B cell (primary cell): ENCODE results near the gene LPCAT3. TPM values are rescaled to one million over a fixed set of nuclear protein-coding genes. Genes with fewer than 3 reads are reported as not detected.
A peak's percentile ranks its signal among the peaks of the same experiment; 100 is the strongest.

ENCODE experiments used
- ATAC-seq: fragments of 200-7000 bp; cut with Tn5 transposase; one replicate; pipeline ENCODE4 v1.10.0; 2021; ENCODE audit warnings: low read depth, mild to moderate bottlenecking, moderate number of reproducible peaks, moderate library complexity
- CTCF ChIA-PET: fragments of 350-600 bp; sonication (Branson Sonifier 250); formaldehyde crosslinking; loops from one replicate; lab custom pipeline; 2021; ENCODE audit warnings: antibody characterized with exemption, inconsistent platforms; lab: Charles Lee
- POLR2A ChIA-PET: fragments of 350-600 bp; sonication (Branson Sonifier 250); formaldehyde crosslinking; loops from one replicate; lab custom pipeline; 2021; ENCODE audit warnings: antibody characterized with exemption; lab: Charles Lee
- DNase-seq: peaks from one replicate; pipeline ENCODE4 v3.0.0; 2013
- H2AFZ ChIP-seq: 2 replicates; pipeline ENCODE4 v1.6.1; 2012; ENCODE audit warnings: mild to moderate bottlenecking, low read depth, low read length; ENCODE audit not compliant: insufficient read depth, poor library complexity, severe bottlenecking
- H3K27ac ChIP-seq, 2 donors: 1 replicate in 1 of 2; 2 replicates in 1 of 2; pipeline ENCODE4 v1.5.1; 2012 to 2013; ENCODE audit warnings: low read length in 2 of 2, mild to moderate bottlenecking in 2 of 2, moderate library complexity in 1 of 2
- H3K27me3 ChIP-seq, 4 experiments: fragments of 200-600 bp in 1 of 4; sonication (generic) in 1 of 4; replicated peaks in 1 of 4; 1 replicate in 2 of 4; 2 replicates in 2 of 4; pipeline versions ENCODE4 v1.6.1 to v1.7.0; 2013 to 2016; ENCODE audit warnings: low read length in 3 of 4, mild to moderate bottlenecking in 2 of 4, mixed read lengths in 1 of 4, moderate library complexity in 1 of 4; ENCODE audit not compliant: insufficient read depth in 4 of 4, control insufficient read depth in 3 of 4; ENCODE audit errors: control extremely low read depth in 1 of 4
- H3K36me3 ChIP-seq, 2 experiments: replicated peaks in 1 of 2; 1 replicate in 1 of 2; 2 replicates in 1 of 2; pipeline versions ENCODE4 v1.6.1 to v1.7.1; 2013; ENCODE audit warnings: low read length in 1 of 2; ENCODE audit not compliant: insufficient read depth in 2 of 2, control insufficient read depth in 1 of 2; ENCODE audit errors: control extremely low read depth in 1 of 2, extremely low read depth in 1 of 2
- H3K4me1 ChIP-seq, 2 donors: fragments of 200-600 bp in 1 of 2; sonication (generic) in 1 of 2; 1 replicate in 1 of 2; 2 replicates in 1 of 2; pipeline versions ENCODE4 v1.5.1 to v1.6.1; 2013 to 2017; ENCODE audit warnings: low read length in 2 of 2; ENCODE audit not compliant: control insufficient read depth in 2 of 2, insufficient read depth in 2 of 2
- H3K4me2 ChIP-seq: replicated peaks from 2 replicates; pipeline ENCODE3; 2012; ENCODE audit warnings: mild to moderate bottlenecking, low read depth, low read length; ENCODE audit not compliant: poor library complexity, severe bottlenecking
- H3K4me3 ChIP-seq, 5 experiments: fragments of 200-600 bp in 1 of 5; sonication (generic) in 1 of 5; 1 replicate in 3 of 5; 2 replicates in 2 of 5; pipeline versions ENCODE4 v1.5.1 to v1.7.0; 2011 to 2016; ENCODE audit warnings: low read length in 4 of 5, mild to moderate bottlenecking in 4 of 5, low read depth in 2 of 5, control low read depth in 1 of 5, moderate library complexity in 1 of 5; ENCODE audit not compliant: insufficient read depth in 1 of 5; ENCODE audit errors: control extremely low read depth in 1 of 5, extremely low read depth in 1 of 5
- H3K79me2 ChIP-seq: fragments of 200-600 bp; sonication (generic); one replicate; pipeline ENCODE4 v1.6.0; 2016; ENCODE audit warnings: low read length; ENCODE audit not compliant: control insufficient read depth, insufficient read depth
- H3K9ac ChIP-seq: fragments of 200-600 bp; sonication (generic); 2 replicates; pipeline ENCODE4 v1.6.1; 2017; ENCODE audit warnings: mild to moderate bottlenecking, low read length, moderate library complexity
- H3K9me3 ChIP-seq, 3 donors: one replicate each; pipeline versions ENCODE4 v1.6.1 to v1.7.1; 2013; ENCODE audit warnings: low read length in 2 of 3; ENCODE audit not compliant: control insufficient read depth in 2 of 3, insufficient read depth in 1 of 3; ENCODE audit errors: control extremely low read depth in 1 of 3
- H4K20me1 ChIP-seq: 2 replicates; pipeline ENCODE4 v1.6.0; 2012; ENCODE audit warnings: mild to moderate bottlenecking, low read length; ENCODE audit not compliant: insufficient read depth, control insufficient read depth, poor library complexity, severe bottlenecking
- H3K27ac Mint-ChIP-seq: one replicate; pipeline ENCODE4 v1.8.0; 2021; ENCODE audit warnings: mixed read lengths
- H3K27me3 Mint-ChIP-seq: one replicate; pipeline ENCODE4 v1.8.0; 2021; ENCODE audit warnings: mixed read lengths
- H3K4me1 Mint-ChIP-seq: one replicate; pipeline ENCODE4 v1.8.0; 2021; ENCODE audit warnings: mixed read lengths
- H3K4me3 Mint-ChIP-seq: one replicate; pipeline ENCODE4 v1.8.0; 2021; ENCODE audit warnings: mixed read lengths
- H3K9me3 Mint-ChIP-seq: one replicate; pipeline ENCODE4 v1.8.0; 2022; ENCODE audit warnings: mixed read lengths; ENCODE audit not compliant: insufficient read depth
- EZH2 ChIP-seq: IDR thresholded peaks from 2 replicates; pipeline ENCODE4 v1.6.1; 2012; ENCODE audit warnings: borderline replicate concordance, low read depth, mild to moderate bottlenecking, moderate library complexity, low read length; ENCODE audit not compliant: insufficient read depth, poor library complexity, severe bottlenecking
- WGBS: methylation state at CpG from one replicate; pipeline ENCODE4 v1.1.5; 2013; ENCODE audit warnings: missing lambda C conversion rate; ENCODE audit not compliant: insufficient coverage; 5-methylcytosine and 5-hydroxymethylcytosine counted together
- intact Hi-C: fragments of 100-400 bp; cut with micrococcal nuclease; formaldehyde crosslinking; loops from one replicate; pipeline ENCODE4 v1.10.0; 2022
- polyA plus RNA-seq: library from polyadenylated mRNA; depleted of rRNA; stranded (reverse); fragments of >200 nt; gene quantifications from 2 replicates; pipeline ENCODE4 v1.2.3, GENCODE V29; 2012
- total RNA-seq, 2 donors: library from RNA; stranded (reverse); fragments of 120-200 nt in 1 of 2; gene quantifications; 1 replicate in 1 of 2; 2 replicates in 1 of 2; pipeline versions ENCODE4 v1.2.3 to v1.2.4, GENCODE V29; 2013 to 2022
- TF ChIP-seq, protein P1 (sequence below): fragments of 200-600 bp; IDR thresholded peaks from one replicate; pipeline ENCODE4 v1.8.0; 2022; ENCODE audit warnings: antibody characterized with exemption, mild to moderate bottlenecking

LPCAT3 gene
- total and polyA plus RNA-seq, 2 donors (not counting 1 experiment from before 2014, with no cell fraction given) = 17.6 to 26.2 TPM

DNA sequence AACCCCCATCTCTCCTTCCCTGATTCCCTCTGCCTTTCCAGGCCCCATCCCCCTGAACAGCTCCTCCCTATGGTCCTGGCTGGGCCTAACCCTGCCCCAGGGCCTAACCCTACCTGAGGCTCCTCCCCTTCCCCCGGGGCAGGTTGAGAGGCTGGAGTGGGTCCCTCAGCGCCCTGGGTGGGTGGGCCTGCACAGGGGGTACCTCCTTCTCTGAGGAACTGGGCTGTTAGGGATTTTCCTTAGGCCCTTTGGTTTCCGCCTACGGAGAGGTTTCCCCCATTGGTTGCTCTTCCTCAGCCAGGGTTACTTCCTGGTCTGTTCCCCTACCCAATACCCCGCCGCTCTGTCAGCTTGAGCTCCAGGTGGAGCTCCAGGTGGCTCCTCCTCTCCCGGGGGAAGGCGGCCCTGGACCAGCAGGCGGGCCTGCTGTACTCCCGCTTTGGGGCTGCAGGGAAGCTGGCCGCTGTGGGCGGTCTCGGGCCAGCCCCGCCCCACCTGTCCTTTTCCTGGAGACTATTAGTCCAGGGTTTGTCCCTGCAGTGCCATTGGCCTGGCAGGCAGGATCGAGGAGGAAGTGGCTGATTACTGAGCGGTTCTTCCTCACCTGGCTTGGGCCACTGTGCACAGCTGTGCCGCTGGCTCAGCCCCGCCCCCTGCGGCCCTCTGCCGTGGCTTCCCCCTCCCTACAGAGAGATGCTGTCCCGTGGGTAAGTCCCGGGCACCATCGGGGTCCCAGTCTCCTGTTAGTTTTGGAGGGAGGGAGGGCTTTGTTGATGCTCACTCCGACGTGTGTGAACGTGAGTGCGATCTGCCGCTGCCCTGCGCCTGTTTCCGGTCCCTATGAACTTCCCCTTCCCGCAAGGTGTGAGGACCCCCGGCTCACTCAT lies 72.0 kb downstream of the LPCAT3 start:
- peak overlapping the region in 4 of 5 experiments; percentile 41 to 92 (median 64) for H3K4me3 ChIP-seq
- intact Hi-C loops = loop anchor here (1.0 to 10.0 kb wide), 2 partner anchors 8 to 311 kb away; partner anchors contain the start of gene LPAR5
- H3K36me3 ChIP-seq = peaks cover 0 to 10% of the 10 kb centered on the region in 2 experiments
- H3K27me3 ChIP-seq = no peaks in the 10 kb centered on the region
- Mint-ChIP-seq H3K27ac (peak overlapping the region; percentile 97), H3K4me1 (peaks cover 76% of the 10 kb centered on the region), H3K4me3 (peak overlapping the region; percentile 97), H3K27me3 (no peaks in the 10 kb centered on the region), H3K9me3 (no peaks in the 10 kb centered on the region)
- H3K9me3 ChIP-seq = no peaks in the 10 kb centered on the region
- ATAC-seq (peak; percentile 25), DNase-seq (peak; percentile 88)
- ChIA-PET CTCF (interaction anchor here (1.3 to 16.6 kb wide), 11 partner anchors 8 to 166 kb away, joined by 3 to 944 read pairs (median 19); partner anchors contain the start of genes LPCAT3 and SPSB2), POLR2A (interaction anchor here (0.6 to 18.5 kb wide), 6 partner anchors 12 to 453 kb away, joined by 3 to 662 read pairs (median 6); partner anchors contain the start of genes C1RL, EMG1, MRPL51 and PHB2)
- peak overlapping the region; percentile 3 for H2AFZ ChIP-seq
- peak overlapping the region; percentile 99 for H3K4me2 ChIP-seq
- H4K20me1 ChIP-seq = peaks cover 2% of the 10 kb centered on the region
- H3K79me2 ChIP-seq = peaks cover 26% of the 10 kb centered on the region
- no peak for TF ChIP-seq EZH2
- TF ChIP-seq, protein P1, sequence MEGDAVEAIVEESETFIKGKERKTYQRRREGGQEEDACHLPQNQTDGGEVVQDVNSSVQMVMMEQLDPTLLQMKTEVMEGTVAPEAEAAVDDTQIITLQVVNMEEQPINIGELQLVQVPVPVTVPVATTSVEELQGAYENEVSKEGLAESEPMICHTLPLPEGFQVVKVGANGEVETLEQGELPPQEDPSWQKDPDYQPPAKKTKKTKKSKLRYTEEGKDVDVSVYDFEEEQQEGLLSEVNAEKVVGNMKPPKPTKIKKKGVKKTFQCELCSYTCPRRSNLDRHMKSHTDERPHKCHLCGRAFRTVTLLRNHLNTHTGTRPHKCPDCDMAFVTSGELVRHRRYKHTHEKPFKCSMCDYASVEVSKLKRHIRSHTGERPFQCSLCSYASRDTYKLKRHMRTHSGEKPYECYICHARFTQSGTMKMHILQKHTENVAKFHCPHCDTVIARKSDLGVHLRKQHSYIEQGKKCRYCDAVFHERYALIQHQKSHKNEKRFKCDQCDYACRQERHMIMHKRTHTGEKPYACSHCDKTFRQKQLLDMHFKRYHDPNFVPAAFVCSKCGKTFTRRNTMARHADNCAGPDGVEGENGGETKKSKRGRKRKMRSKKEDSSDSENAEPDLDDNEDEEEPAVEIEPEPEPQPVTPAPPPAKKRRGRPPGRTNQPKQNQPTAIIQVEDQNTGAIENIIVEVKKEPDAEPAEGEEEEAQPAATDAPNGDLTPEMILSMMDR = no peak
- peaks cover 70 to 88% of the 10 kb centered on the region in 2 donors for H3K4me1 ChIP-seq
- H3K27ac ChIP-seq = peak overlapping the region; percentile 93 to 99
- under 1% methylated on average over 24 of the region's 32 CpGs for WGBS
- H3K9ac ChIP-seq = peak overlapping the region; percentile 89
